ENCODE results near the gene ELAVL3.

The ELAVL3 gene

GRCh38 chr19:11507370-11508078, 26.7 kb upstream of the ELAVL3 start:
- DNase-seq (ENCODE audit: low read depth): no peak
- TF ChIP-seq CTCF (IDR thresholded peaks at IDR 0.05; ENCODE audit: low read length, missing control alignments): no peak
- no peak overlapping the region for H3K4me3 ChIP-seq (replicated peaks; ENCODE audit: low read depth, low read length)

DNA sequence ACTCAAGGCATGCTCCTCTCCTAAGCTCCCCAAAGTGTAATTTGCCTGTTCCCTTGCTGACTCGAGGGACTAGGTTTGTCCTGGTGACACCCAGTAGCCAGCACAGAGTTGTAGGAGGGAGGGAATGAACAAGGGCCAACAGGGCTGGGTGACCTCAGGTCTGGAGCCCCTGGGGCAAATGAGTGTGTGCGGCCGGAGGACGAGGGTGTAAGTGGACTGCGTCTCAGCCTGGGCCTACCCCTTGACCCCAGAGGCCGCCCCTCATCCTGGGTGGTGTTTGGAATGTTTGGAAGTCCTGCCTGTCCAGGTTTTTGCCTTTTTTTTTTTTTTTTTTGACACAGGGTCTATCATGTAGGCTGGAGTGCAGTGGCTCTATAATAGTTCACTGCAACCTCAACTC, 26.1 kb upstream of the ELAVL3 start:
- DNase-seq (ENCODE audit: low read depth): no peak
- no peak overlapping the region for H3K4me3 ChIP-seq (replicated peaks; ENCODE audit: low read depth, low read length)
- TF ChIP-seq CTCF (IDR thresholded peaks at IDR 0.05; ENCODE audit: low read length, missing control alignments): no peak

GRCh38 chr19:11506101-11506555, 25.3 kb upstream of the ELAVL3 start:
- H3K4me3 ChIP-seq (replicated peaks; ENCODE audit: low read depth, low read length): peak overlapping the region; percentile 65
- no peak for TF ChIP-seq CTCF (IDR thresholded peaks at IDR 0.05; ENCODE audit: low read length, missing control alignments)
- no peak for DNase-seq (ENCODE audit: low read depth)

DNA sequence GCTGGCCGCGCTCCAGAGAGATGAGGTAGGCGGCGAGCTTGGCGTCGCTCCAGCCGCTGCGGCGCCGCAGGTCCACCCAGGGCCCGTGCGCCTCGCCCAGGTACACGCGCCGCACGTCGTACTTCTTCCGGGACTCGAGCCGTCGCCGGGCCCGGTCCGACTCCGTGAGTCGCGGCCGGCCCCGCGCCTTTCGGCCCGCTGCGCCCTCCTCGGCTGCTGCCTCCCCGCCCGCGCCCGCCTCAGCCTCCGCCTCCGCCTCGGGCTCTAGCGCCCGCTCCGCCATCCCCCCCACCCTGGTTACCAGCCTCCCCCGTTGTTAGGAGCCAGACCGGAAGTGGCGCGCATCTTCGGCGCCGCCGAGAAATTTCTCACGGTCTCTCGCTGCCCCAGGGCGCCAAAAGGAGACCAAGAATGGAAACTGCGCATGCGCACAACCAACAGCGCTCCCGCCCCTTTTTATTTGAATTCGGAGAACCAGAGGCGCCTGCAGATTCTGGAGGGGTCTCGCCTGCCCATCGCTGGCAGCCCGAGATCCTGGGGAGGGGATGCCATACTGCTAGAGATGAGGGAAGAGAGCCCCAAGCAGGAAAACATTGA, 24.8 kb upstream of the ELAVL3 start, which contains the start of gene ZNF653:
ZNF653 (minus strand) TSS at position 336 of the 597 bp plus-strand sequence; CDS start at position 283, 53 bp downstream.
- peak; percentile 96 for DNase-seq (ENCODE audit: low read depth)
- TF ChIP-seq CTCF (IDR thresholded peaks at IDR 0.05; ENCODE audit: low read length, missing control alignments): no peak
- H3K4me3 ChIP-seq (replicated peaks; ENCODE audit: low read depth, low read length): peak within 1 kb of the TSS; percentile 65

GRCh38 chr19:11505032-11505503, 24.2 kb upstream of the ELAVL3 start:
- H3K4me3 ChIP-seq (replicated peaks; ENCODE audit: low read depth, low read length): peak overlapping the region; percentile 65
- no peak for TF ChIP-seq CTCF (IDR thresholded peaks at IDR 0.05; ENCODE audit: low read length, missing control alignments)
- peak; percentile 94 for DNase-seq (ENCODE audit: low read depth)

DNA sequence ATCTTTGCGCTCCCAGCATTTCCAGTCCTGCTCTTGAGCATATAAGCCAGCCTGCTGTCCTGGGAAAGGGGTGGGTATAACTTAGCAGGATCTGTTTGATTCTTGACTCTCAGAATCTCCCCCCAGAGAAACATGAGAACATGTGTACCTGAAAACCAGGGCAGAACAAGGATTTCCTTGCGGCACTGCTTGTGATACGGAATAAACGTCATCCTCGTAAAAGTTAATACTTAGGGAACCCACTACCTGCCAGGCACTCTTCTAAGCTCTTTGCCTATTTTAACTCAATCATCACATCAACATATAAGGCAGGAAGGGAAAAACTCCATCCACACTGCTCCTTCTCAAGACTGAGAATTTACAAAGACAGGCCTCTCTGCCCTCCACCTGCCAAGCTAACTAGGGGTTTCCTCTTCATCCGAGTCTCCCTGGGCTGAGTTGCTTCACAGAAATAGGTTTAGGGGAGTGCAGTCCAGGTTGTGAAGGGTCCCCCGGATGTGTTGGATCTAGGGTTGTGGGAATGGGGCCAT, 23.7 kb upstream of the ELAVL3 start:
- no peak for TF ChIP-seq CTCF (IDR thresholded peaks at IDR 0.05; ENCODE audit: low read length, missing control alignments)
- DNase-seq (ENCODE audit: low read depth): no peak
- peak overlapping the region; percentile 65 for H3K4me3 ChIP-seq (replicated peaks; ENCODE audit: low read depth, low read length)
